Activated gamma-delta T cell treated with Interleukin-2 at 50 U/mL for 16 hours (primary cell): ENCODE measurements around the gene ACTR5.

Experiments
- DNase-seq: peaks from one replicate; pipeline ENCODE4 v3.0.0-alpha.2; 2020

The ACTR5 gene

GRCh38 chr20:38729767-38730166 lies 18.5 kb upstream of the ACTR5 start:
- no peak for DNase-seq

- DNase-seq: no peak
Measured at GRCh38 chr20:38730167-38730988, 17.9 kb upstream of the ACTR5 start.

- peak; percentile 70 for DNase-seq
Measured at GRCh38 chr20:38730989-38731737, 17.1 kb upstream of the ACTR5 start.

- DNase-seq: no peak
Measured at GRCh38 chr20:38731738-38732113, 16.5 kb upstream of the ACTR5 start.

GRCh38 chr20:38732981-38733380 lies 15.3 kb upstream of the ACTR5 start:
- DNase-seq: no peak

- DNase-seq: no peak
Measured at GRCh38 chr20:38735172-38735571, 13.1 kb upstream of the ACTR5 start.

GRCh38 chr20:38737887-38738286 lies 10.4 kb upstream of the ACTR5 start:
- no peak for DNase-seq

GRCh38 chr20:38745757-38746156 lies 2.5 kb upstream of the ACTR5 start:
- DNase-seq: no peak

- DNase-seq: no peak
Measured at GRCh38 chr20:38747495-38748096, 664 bp upstream of the ACTR5 start.

GRCh38 chr20:38748861-38749149 lies 545 bp downstream of the ACTR5 start:
- peak; percentile 38 for DNase-seq

- no peak for DNase-seq
Measured at GRCh38 chr20:38751360-38751976, 3.2 kb downstream of the ACTR5 start.

- DNase-seq: no peak
Measured at GRCh38 chr20:38752029-38752428, 3.8 kb downstream of the ACTR5 start.

GRCh38 chr20:38754924-38755323 lies 6.7 kb downstream of the ACTR5 start:
- DNase-seq: no peak

GRCh38 chr20:38755324-38755910 lies 7.2 kb downstream of the ACTR5 start:
- no peak for DNase-seq

- DNase-seq: no peak
Measured at GRCh38 chr20:38757145-38757775, 9.0 kb downstream of the ACTR5 start.

- no peak for DNase-seq
Measured at GRCh38 chr20:38759106-38759505, 10.8 kb downstream of the ACTR5 start.

- no peak for DNase-seq
Measured at GRCh38 chr20:38760978-38761377, 12.7 kb downstream of the ACTR5 start.

GRCh38 chr20:38762174-38762573 lies 13.9 kb downstream of the ACTR5 start:
- DNase-seq: no peak

GRCh38 chr20:38763616-38764015 lies 15.4 kb downstream of the ACTR5 start:
- DNase-seq: no peak

GRCh38 chr20:38764567-38765318 lies 16.5 kb downstream of the ACTR5 start:
- DNase-seq: peak; percentile 11

GRCh38 chr20:38766071-38766470 lies 17.8 kb downstream of the ACTR5 start:
- no peak for DNase-seq
